DOHH2 (cell line): ENCODE data around the gene AMOT.

Experiments
- H3F3A ChIP-seq: fragments of 200-600 bp; sonication (generic), shearing (Covaris generic); 2 replicates; pipeline ENCODE4 v1.6.0; 2016; ENCODE audit warnings: antibody characterized with exemption, mild to moderate bottlenecking; ENCODE audit not compliant: control insufficient read depth, insufficient read depth
- H3K27ac ChIP-seq: fragments of 200-600 bp; sonication (generic); 2 replicates; pipeline ENCODE4 v1.5.1; 2014; ENCODE audit warnings: low read depth, mild to moderate bottlenecking, low read length, moderate library complexity
- H3K27me3 ChIP-seq: fragments of 200-600 bp; sonication (generic); 2 replicates; pipeline ENCODE4 v1.6.1; 2014; ENCODE audit warnings: mild to moderate bottlenecking, low read length, mixed read lengths; ENCODE audit not compliant: control insufficient read depth
- H3K36me3 ChIP-seq: fragments of 200-600 bp; sonication (generic); 2 replicates; pipeline ENCODE4 v1.6.1; 2014; ENCODE audit warnings: mild to moderate bottlenecking, low read length, moderate library complexity, mixed read lengths; ENCODE audit not compliant: control insufficient read depth
- H3K4me1 ChIP-seq: fragments of 200-600 bp; sonication (generic); 2 replicates; pipeline ENCODE4 v1.6.1; 2014; ENCODE audit warnings: mild to moderate bottlenecking, low read length, mixed read lengths; ENCODE audit not compliant: control insufficient read depth
- H3K4me2 ChIP-seq: fragments of 200-600 bp; sonication (generic); 2 replicates; pipeline ENCODE4 v1.6.0; 2014; ENCODE audit warnings: mild to moderate bottlenecking, low read length, moderate library complexity
- H3K4me3 ChIP-seq: fragments of 200-600 bp; sonication (generic); 2 replicates; pipeline ENCODE4 v1.5.1; 2014; ENCODE audit warnings: mild to moderate bottlenecking, low read length, mixed read lengths
- H3K79me2 ChIP-seq: fragments of 200-600 bp; sonication (generic); 2 replicates; pipeline ENCODE4 v1.6.1; 2014; ENCODE audit warnings: mild to moderate bottlenecking, low read length, mixed read lengths; ENCODE audit not compliant: control insufficient read depth
- H3K9me2 ChIP-seq: fragments of 200-600 bp; sonication (generic); replicated peaks from 2 replicates; pipeline ENCODE4 v1.6.1; 2014; ENCODE audit warnings: mild to moderate bottlenecking, low read length, mixed read lengths; ENCODE audit not compliant: control insufficient read depth
- H3K9me3 ChIP-seq: fragments of 200-600 bp; sonication (generic); 2 replicates; pipeline ENCODE4 v1.6.1; 2014; ENCODE audit warnings: antibody characterized with exemption, low read length, mixed read lengths; ENCODE audit not compliant: control insufficient read depth, insufficient read depth
- H4K20me1 ChIP-seq: fragments of 200-600 bp; sonication (generic); 2 replicates; pipeline ENCODE4 v1.6.0; 2014; ENCODE audit warnings: low read depth, mild to moderate bottlenecking, antibody characterized with exemption, low read length, moderate library complexity; ENCODE audit not compliant: control insufficient read depth, insufficient read depth
- CTCF ChIP-seq: fragments of 200-600 bp; sonication (generic); IDR thresholded peaks from one replicate; pipeline ENCODE4 v1.5.1; 2014; ENCODE audit warnings: antibody characterized with exemption, mild to moderate bottlenecking, low read depth, low read length; ENCODE audit not compliant: poor library complexity, severe bottlenecking
- EZH2phosphoT487 ChIP-seq: fragments of 200-600 bp; sonication (generic); IDR thresholded peaks from 2 replicates; pipeline ENCODE4 v1.6.1; 2017; ENCODE audit warnings: borderline replicate concordance, mild to moderate bottlenecking, antibody characterized with exemption, low read length, moderate library complexity, mixed read lengths

Gene AMOT

GRCh38 chrX:112835019-112835418 is 5.6 kb downstream of the AMOT start:
- Histone ChIP-seq H3K27ac (no peak overlapping the region), H3K27me3 (no peaks in the 10 kb centered on the region), H3K4me3 (no peak overlapping the region), H3K4me1 (no peaks in the 10 kb centered on the region), H3K79me2 (no peaks in the 10 kb centered on the region), H3K9me3 (no peaks in the 10 kb centered on the region), H3K9me2 (no peaks in the 10 kb centered on the region), H3K4me2 (no peak overlapping the region), H3K36me3 (no peaks in the 10 kb centered on the region), H4K20me1 (no peaks in the 10 kb centered on the region), H3F3A (no peaks in the 10 kb centered on the region)
- TF ChIP-seq EZH2phosphoT487: no peak

- Histone ChIP-seq H3K27me3 (no peaks in the 10 kb centered on the region), H3F3A (no peaks in the 10 kb centered on the region), H3K4me3 (no peak overlapping the region), H3K4me2 (no peak overlapping the region), H3K36me3 (no peaks in the 10 kb centered on the region), H3K79me2 (no peaks in the 10 kb centered on the region), H3K9me3 (no peaks in the 10 kb centered on the region), H3K9me2 (no peaks in the 10 kb centered on the region), H4K20me1 (no peaks in the 10 kb centered on the region), H3K27ac (no peak overlapping the region), H3K4me1 (no peaks in the 10 kb centered on the region)
- TF ChIP-seq CTCF: no peak
- no peak for TF ChIP-seq EZH2phosphoT487
Observed at GRCh38 chrX:112834031-112834845, 6.4 kb downstream of the AMOT start.

GRCh38 chrX:112832481-112833095 is 8.0 kb downstream of the AMOT start:
- H3K4me2 ChIP-seq: no peak overlapping the region
- no peaks in the 10 kb centered on the region for H3K4me1 ChIP-seq
- no peaks in the 10 kb centered on the region for H3F3A ChIP-seq
- no peaks in the 10 kb centered on the region for H4K20me1 ChIP-seq
- H3K79me2 ChIP-seq: no peaks in the 10 kb centered on the region
- TF ChIP-seq EZH2phosphoT487 (no peak), CTCF (no peak)
- H3K27ac ChIP-seq: no peak overlapping the region
- no peaks in the 10 kb centered on the region for H3K9me3 ChIP-seq
- H3K4me3 ChIP-seq: no peak overlapping the region
- no peaks in the 10 kb centered on the region for H3K27me3 ChIP-seq
- H3K36me3 ChIP-seq: no peaks in the 10 kb centered on the region
- H3K9me2 ChIP-seq: no peaks in the 10 kb centered on the region

- TF ChIP-seq CTCF (no peak), EZH2phosphoT487 (no peak)
- Histone ChIP-seq H3F3A (no peaks in the 10 kb centered on the region), H3K27me3 (no peaks in the 10 kb centered on the region), H3K79me2 (no peaks in the 10 kb centered on the region), H3K27ac (no peak overlapping the region), H4K20me1 (no peaks in the 10 kb centered on the region), H3K4me1 (no peaks in the 10 kb centered on the region), H3K4me2 (no peak overlapping the region), H3K4me3 (no peak overlapping the region), H3K9me2 (no peaks in the 10 kb centered on the region), H3K36me3 (no peaks in the 10 kb centered on the region), H3K9me3 (no peaks in the 10 kb centered on the region)
Observed at GRCh38 chrX:112830540-112830939, 10.1 kb downstream of the AMOT start.
